Endodermal cell (in vitro differentiated cells): ENCODE results near the gene RHBDD3. TPM values are rescaled to one million over a fixed set of nuclear protein-coding genes. Genes with fewer than 3 reads are reported as not detected.
"Not testable (repeated sequence)": the region's sequence is repeated elsewhere in the genome, so short reads cannot be mapped to it uniquely, and the experiment has no call there.

ENCODE experiments used
- DNase-seq: peaks from one replicate; pipeline ENCODE4 v3.0.0-alpha.2; 2017
- H3K27ac ChIP-seq: 2 replicates; pipeline ENCODE4 v1.5.1; 2013; ENCODE audit warnings: mild to moderate bottlenecking, low read depth, low read length, moderate library complexity
- H3K27me3 ChIP-seq: 2 replicates; pipeline ENCODE4 v1.6.1; 2013; ENCODE audit warnings: mild to moderate bottlenecking, low read length, moderate library complexity; ENCODE audit not compliant: insufficient read depth, control insufficient read depth, poor library complexity, severe bottlenecking
- H3K36me3 ChIP-seq: 2 replicates; pipeline ENCODE4 v1.7.0; 2013; ENCODE audit warnings: mild to moderate bottlenecking, low read length, moderate library complexity; ENCODE audit not compliant: control insufficient read depth, insufficient read depth
- H3K4me1 ChIP-seq: one replicate; pipeline ENCODE4 v1.7.0; 2013; ENCODE audit warnings: low read length; ENCODE audit not compliant: control insufficient read depth, insufficient read depth
- H3K4me3 ChIP-seq: 2 replicates; pipeline ENCODE4 v1.5.1; 2013; ENCODE audit warnings: mild to moderate bottlenecking, low read length, moderate library complexity
- H3K9ac ChIP-seq: 2 replicates; pipeline ENCODE4 v1.6.1; 2013; ENCODE audit warnings: mild to moderate bottlenecking, low read length, moderate library complexity; ENCODE audit not compliant: poor library complexity, severe bottlenecking; ENCODE audit errors: extremely low read depth
- H3K9me3 ChIP-seq: 2 replicates; pipeline ENCODE4 v1.6.1; 2013; ENCODE audit warnings: mild to moderate bottlenecking, low read length, moderate library complexity; ENCODE audit not compliant: control insufficient read depth
- H3K27ac Mint-ChIP-seq: 2 replicates; pipeline ENCODE4 v1.8.0; 2020; ENCODE audit warnings: mixed read lengths
- H3K27me3 Mint-ChIP-seq: 2 replicates; pipeline ENCODE4 v1.8.0; 2021; ENCODE audit warnings: mild to moderate bottlenecking, mixed read lengths; ENCODE audit not compliant: insufficient read depth
- H3K36me3 Mint-ChIP-seq: 2 replicates; pipeline ENCODE4 v1.8.0; 2020; ENCODE audit warnings: low read depth, mixed read lengths
- H3K4me1 Mint-ChIP-seq: 2 replicates; pipeline ENCODE4 v1.8.0; 2020; ENCODE audit warnings: mixed read lengths
- H3K4me3 Mint-ChIP-seq: 2 replicates; pipeline ENCODE4 v1.8.0; 2020; ENCODE audit warnings: mild to moderate bottlenecking, moderate library complexity, mixed read lengths
- H3K9me3 Mint-ChIP-seq: 2 replicates; pipeline ENCODE4 v1.8.0; 2020; ENCODE audit warnings: mild to moderate bottlenecking, mixed read lengths
- CTCF ChIP-seq: fragments of 200-600 bp; sonication (generic); conservative IDR thresholded peaks from 2 replicates; pipeline ENCODE4 v1.5.0; 2021; ENCODE audit warnings: antibody characterized with exemption, mild to moderate bottlenecking
- WGBS, 2 experiments: methylation state at CpG; one replicate each; pipeline versions ENCODE4 v1.1.5 to v1.1.7; 2013; ENCODE audit warnings: missing lambda C conversion rate in 2 of 2, mixed read lengths in 1 of 2; ENCODE audit not compliant: insufficient coverage in 1 of 2, insufficient read length in 1 of 2; 5-methylcytosine and 5-hydroxymethylcytosine counted together
- total RNA-seq, 2 donors: library from RNA; stranded (reverse); fragmentation: NEBNext Ultra II Directional in 1 of 2; extraction: Animal tissue kit (Norgen Biotek cat#: 25700) in 1 of 2; gene quantifications; 2 replicates in 1 of 2; 3 replicates in 1 of 2; pipeline ENCODE4 v1.2.1, GENCODE V29; 2021

Gene RHBDD3
- total RNA-seq, 2 donors from 2014 or later, result 65.0 to 75.2 TPM

GRCh38 chr22:29224121-29224858, 43.5 kb downstream of the RHBDD3 start:
- no peaks in the 10 kb centered on the region for H3K9me3 Mint-ChIP-seq

GRCh38 chr22:29219881-29220670, 47.7 kb downstream of the RHBDD3 start:
- Mint-ChIP-seq H3K27ac (peak overlapping the region; percentile 94), H3K9me3 (no peaks in the 10 kb centered on the region), H3K36me3 (peaks cover 11% of the 10 kb centered on the region), H3K4me3 (peak overlapping the region; percentile 29), H3K27me3 (peaks cover 1% of the 10 kb centered on the region), H3K4me1 (peaks cover 22% of the 10 kb centered on the region)
- H3K27ac ChIP-seq, result no peak overlapping the region
- H3K4me1 ChIP-seq, result peaks cover 14% of the 10 kb centered on the region
- peak; percentile 27 for TF ChIP-seq CTCF
- peak overlapping the region; percentile 23 for H3K9ac ChIP-seq
- no peaks in the 10 kb centered on the region for H3K9me3 ChIP-seq
- no peak overlapping the region for H3K4me3 ChIP-seq
- WGBS, 2 experiments, result 73 to 77% methylated on average over 11 to 14 of the region's 14 CpGs
- peak; percentile 66 for DNase-seq
- no peaks in the 10 kb centered on the region for H3K36me3 ChIP-seq
- no peaks in the 10 kb centered on the region for H3K27me3 ChIP-seq

More at GRCh38 chr22:29224121-29224858, 43.5 kb downstream of the RHBDD3 start:
- Histone ChIP-seq H3K27me3 (no peaks in the 10 kb centered on the region), H3K9ac (no peak overlapping the region), H3K9me3 (no peaks in the 10 kb centered on the region), H3K27ac (no peak overlapping the region), H3K4me3 (no peak overlapping the region), H3K36me3 (no peaks in the 10 kb centered on the region), H3K4me1 (peaks cover 9% of the 10 kb centered on the region)
- WGBS, 2 experiments, result 89 to 93% methylated on average over 6 to 19 of the region's 19 CpGs
- Mint-ChIP-seq H3K4me3 (no peak overlapping the region), H3K36me3 (peaks cover 7% of the 10 kb centered on the region), H3K27me3 (peaks cover 3% of the 10 kb centered on the region), H3K4me1 (peaks cover 16% of the 10 kb centered on the region), H3K27ac (no peak overlapping the region)
- no peak for TF ChIP-seq CTCF
- DNase-seq, result no peak

GRCh38 chr22:29219409-29219782, 48.4 kb downstream of the RHBDD3 start:
- DNase-seq, H3K9ac ChIP-seq, H3K4me3 ChIP-seq, H3K27me3 Mint-ChIP-seq, H3K27ac Mint-ChIP-seq, H3K4me3 Mint-ChIP-seq, H3K9me3 Mint-ChIP-seq, H3K27ac ChIP-seq, H3K36me3 ChIP-seq, H3K27me3 ChIP-seq, H3K9me3 ChIP-seq: not testable (repeated sequence)
- peaks cover 14% of the 10 kb centered on the region for H3K4me1 ChIP-seq
- H3K36me3 Mint-ChIP-seq, result peaks cover 11% of the 10 kb centered on the region
- H3K4me1 Mint-ChIP-seq, result peaks cover 22% of the 10 kb centered on the region
- WGBS, 2 experiments, result 84 to 90% methylated on average over 2 of the region's 2 CpGs
